Measurements from ENCODE around the gene PNLIPRP2.

PNLIPRP2 gene

DNA sequence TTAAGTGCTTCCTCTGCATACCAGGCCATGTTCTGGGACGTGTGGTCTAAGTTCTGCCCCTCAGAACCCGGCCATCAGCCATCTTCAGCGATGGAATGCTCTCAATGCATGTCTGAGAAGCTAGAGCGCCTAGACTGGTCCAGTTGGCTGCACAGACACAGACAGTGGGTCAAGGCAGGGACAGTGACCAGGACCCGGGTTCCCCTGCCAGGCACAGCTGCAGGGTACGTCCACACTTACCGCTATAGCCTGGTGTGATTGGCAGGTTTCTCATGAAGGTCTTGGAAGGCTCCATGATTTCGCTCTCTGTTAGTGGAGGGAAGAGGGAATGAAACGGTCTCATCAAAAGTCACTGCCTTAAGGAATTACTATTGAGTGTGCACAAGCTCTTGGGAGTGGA lies 47.3 kb downstream of the PNLIPRP2 start:
- no peak for TF ChIP-seq CTCF (IDR thresholded peaks at IDR 0.05; ENCODE audit: low read depth, low read length)
- no peak for DNase-seq
- H3K9me3 ChIP-seq (ENCODE audit: severe bottlenecking), result peaks cover 3% of the 10 kb centered on the region

GRCh38 chr10:116668446-116668845 lies 47.7 kb downstream of the PNLIPRP2 start:
- Histone ChIP-seq H3K9me3 (ENCODE audit: severe bottlenecking) (peaks cover 3% of the 10 kb centered on the region), H3K36me3 (no peaks in the 10 kb centered on the region), H3K27ac (no peak overlapping the region), H3K27me3 (ENCODE audit: insufficient read depth, low read depth, severe bottlenecking) (no peaks in the 10 kb centered on the region), H3K4me3 (ENCODE audit: low read depth, low read length) (no peak overlapping the region)
- no peak for TF ChIP-seq CTCF (IDR thresholded peaks at IDR 0.05; ENCODE audit: low read depth, low read length)
- no peak for DNase-seq

More for the DNA sequence above, 47.3 kb downstream of the PNLIPRP2 start:
- no peak overlapping the region for H3K27ac ChIP-seq
- H3K4me3 ChIP-seq (ENCODE audit: low read depth, low read length), result no peak overlapping the region
- H3K27me3 ChIP-seq (ENCODE audit: insufficient read depth, low read depth, severe bottlenecking), result no peaks in the 10 kb centered on the region
- no peaks in the 10 kb centered on the region for H3K36me3 ChIP-seq

- no peak for DNase-seq
- Histone ChIP-seq H3K36me3 (no peaks in the 10 kb centered on the region), H3K27ac (no peak overlapping the region), H3K9me3 (ENCODE audit: severe bottlenecking) (peaks cover 3% of the 10 kb centered on the region), H3K4me3 (ENCODE audit: low read depth, low read length) (no peak overlapping the region), H3K27me3 (ENCODE audit: insufficient read depth, low read depth, severe bottlenecking) (no peaks in the 10 kb centered on the region)
- no peak for TF ChIP-seq CTCF (IDR thresholded peaks at IDR 0.05; ENCODE audit: low read depth, low read length)
Observed at GRCh38 chr10:116669080-116669479, 48.3 kb downstream of the PNLIPRP2 start.

GRCh38 chr10:116669832-116670644 lies 49.3 kb downstream of the PNLIPRP2 start:
- H3K27me3 ChIP-seq (ENCODE audit: insufficient read depth, low read depth, severe bottlenecking), result no peaks in the 10 kb centered on the region
- DNase-seq, result no peak
- no peak overlapping the region for H3K27ac ChIP-seq
- TF ChIP-seq CTCF (IDR thresholded peaks at IDR 0.05; ENCODE audit: low read depth, low read length), result no peak
- peaks cover 3% of the 10 kb centered on the region; the same call in 1 of the 2 replicates for H3K36me3 ChIP-seq
- peaks cover 3% of the 10 kb centered on the region for H3K9me3 ChIP-seq (ENCODE audit: severe bottlenecking)
- H3K4me3 ChIP-seq (ENCODE audit: low read depth, low read length), result no peak overlapping the region

DNA sequence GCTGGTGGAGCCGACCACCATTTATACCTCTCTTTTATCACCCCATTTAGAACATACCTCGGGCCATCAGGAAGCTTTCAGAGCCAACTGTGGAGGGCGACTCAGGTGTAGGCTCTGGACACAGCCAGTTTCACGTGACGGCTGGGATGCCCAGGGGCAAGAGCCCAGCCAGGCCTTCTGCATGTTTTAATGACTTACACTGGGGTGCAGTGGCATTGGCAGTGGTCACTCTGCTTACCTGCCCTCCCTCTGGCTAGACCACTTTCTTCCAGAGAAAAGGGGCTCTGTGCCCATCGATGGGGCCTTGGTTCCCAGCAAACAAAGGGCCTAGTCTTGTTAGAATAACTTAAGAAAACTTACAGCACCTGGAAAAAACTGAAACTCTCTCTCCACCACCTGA lies 50.0 kb downstream of the PNLIPRP2 start:
- no peak for TF ChIP-seq CTCF (IDR thresholded peaks at IDR 0.05; ENCODE audit: low read depth, low read length)
- no peak for DNase-seq
- Histone ChIP-seq H3K27ac (no peak overlapping the region), H3K36me3 (peaks cover 3% of the 10 kb centered on the region; the same call in 1 of the 2 replicates), H3K4me3 (ENCODE audit: low read depth, low read length) (no peak overlapping the region), H3K9me3 (ENCODE audit: severe bottlenecking) (peaks cover 3% of the 10 kb centered on the region), H3K27me3 (ENCODE audit: insufficient read depth, low read depth, severe bottlenecking) (no peaks in the 10 kb centered on the region)
